ENCODE results near the gene CSNK1A1L.

CSNK1A1L gene

DNA sequence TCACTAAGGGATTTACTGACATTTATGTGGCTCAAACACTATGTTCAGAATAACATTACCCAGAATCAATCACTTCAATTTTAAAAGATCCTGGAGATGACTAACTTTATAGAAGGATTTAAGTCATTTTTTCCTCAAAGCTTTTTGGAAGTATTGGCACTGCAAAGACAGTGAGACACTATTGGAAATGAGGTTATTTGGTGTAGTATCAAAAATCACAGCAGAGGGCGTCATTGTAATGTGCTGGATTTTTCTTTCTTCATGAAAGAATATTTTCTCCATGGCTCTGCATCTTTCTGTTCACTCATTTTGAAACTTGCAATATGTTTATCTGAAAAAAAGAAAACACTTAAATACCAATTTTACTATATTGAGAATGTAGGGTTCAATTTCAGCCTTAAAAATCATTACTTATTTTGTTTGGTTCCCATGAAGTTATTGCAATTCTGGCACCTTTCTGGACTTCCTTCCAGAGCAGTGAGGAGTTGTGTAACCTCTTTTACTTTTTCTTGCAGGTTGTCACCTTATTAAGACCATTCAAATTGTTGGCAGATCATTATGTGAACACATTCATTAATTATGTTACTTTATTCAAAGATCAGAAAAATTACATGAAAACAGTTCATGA lies 3.7 kb upstream of the CSNK1A1L start:
- H3K4me1 ChIP-seq (ENCODE audit: control insufficient read depth, insufficient read depth, low read length): no peaks in the 10 kb centered on the region
- H3K27me3 ChIP-seq (ENCODE audit: control insufficient read depth, insufficient read depth, low read length, poor library complexity, severe bottlenecking): no peaks in the 10 kb centered on the region
- 0 to 4% methylated on average over 1 of the region's 1 CpG for WGBS, 2 experiments
- no peak overlapping the region for H3K27ac ChIP-seq (ENCODE audit: insufficient read depth, low read depth, low read length, poor library complexity, severe bottlenecking)
- H3K9me3 ChIP-seq (ENCODE audit: control insufficient read depth, low read length): no peaks in the 10 kb centered on the region
- H3K4me3 ChIP-seq (ENCODE audit: insufficient read depth, low read depth, low read length): no peak overlapping the region
- H3K36me3 ChIP-seq (ENCODE audit: control insufficient read depth, insufficient read depth, low read length): no peaks in the 10 kb centered on the region

- H3K4me1 ChIP-seq (ENCODE audit: control insufficient read depth, insufficient read depth, low read length): no peaks in the 10 kb centered on the region
- no peaks in the 10 kb centered on the region for H3K27me3 ChIP-seq (ENCODE audit: control insufficient read depth, insufficient read depth, low read length, poor library complexity, severe bottlenecking)
- no peaks in the 10 kb centered on the region for H3K36me3 ChIP-seq (ENCODE audit: control insufficient read depth, insufficient read depth, low read length)
- H3K4me3 ChIP-seq (ENCODE audit: insufficient read depth, low read depth, low read length): no peak overlapping the region
- no peaks in the 10 kb centered on the region for H3K9me3 ChIP-seq (ENCODE audit: control insufficient read depth, low read length)
- no CpG with 5 or more reads among the region's 1 CpG for WGBS, 2 experiments
- no peak overlapping the region for H3K27ac ChIP-seq (ENCODE audit: insufficient read depth, low read depth, low read length, poor library complexity, severe bottlenecking)
Observed at GRCh38 chr13:37107868-37108267, 2.4 kb upstream of the CSNK1A1L start.

GRCh38 chr13:37107456-37107855 lies 2.0 kb upstream of the CSNK1A1L start:
- H3K36me3 ChIP-seq (ENCODE audit: control insufficient read depth, insufficient read depth, low read length): no peaks in the 10 kb centered on the region
- H3K27ac ChIP-seq (ENCODE audit: insufficient read depth, low read depth, low read length, poor library complexity, severe bottlenecking): no peak overlapping the region
- no peaks in the 10 kb centered on the region for H3K4me1 ChIP-seq (ENCODE audit: control insufficient read depth, insufficient read depth, low read length)
- WGBS, 2 experiments: 92 to 94% methylated on average over 4 of the region's 4 CpGs
- H3K27me3 ChIP-seq (ENCODE audit: control insufficient read depth, insufficient read depth, low read length, poor library complexity, severe bottlenecking): no peaks in the 10 kb centered on the region
- H3K9me3 ChIP-seq (ENCODE audit: control insufficient read depth, low read length): no peaks in the 10 kb centered on the region
- H3K4me3 ChIP-seq (ENCODE audit: insufficient read depth, low read depth, low read length): no peak overlapping the region

DNA sequence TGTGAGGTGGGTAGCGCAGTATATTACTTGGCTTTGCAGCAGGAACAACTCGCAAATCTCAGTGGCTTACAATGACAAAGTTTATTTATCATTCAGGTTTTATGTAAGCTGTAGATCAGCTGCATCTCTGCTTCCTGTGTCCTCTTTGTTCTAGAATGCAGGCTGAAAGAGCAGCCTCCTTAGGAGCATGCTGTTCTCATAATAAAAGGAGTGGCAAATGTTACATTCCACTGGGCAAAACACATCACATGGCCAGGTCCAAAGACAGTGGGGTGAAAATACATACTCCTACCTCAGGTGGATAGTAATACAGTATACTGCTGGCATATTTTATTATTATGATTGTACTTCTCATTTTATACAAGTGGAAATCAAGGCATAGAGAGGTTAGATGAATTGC lies 1.2 kb upstream of the CSNK1A1L start:
- no peaks in the 10 kb centered on the region for H3K9me3 ChIP-seq (ENCODE audit: control insufficient read depth, low read length)
- no peak overlapping the region for H3K27ac ChIP-seq (ENCODE audit: insufficient read depth, low read depth, low read length, poor library complexity, severe bottlenecking)
- H3K4me3 ChIP-seq (ENCODE audit: insufficient read depth, low read depth, low read length): no peak overlapping the region
- no peaks in the 10 kb centered on the region for H3K27me3 ChIP-seq (ENCODE audit: control insufficient read depth, insufficient read depth, low read length, poor library complexity, severe bottlenecking)
- 73 to 85% methylated on average over 2 of the region's 2 CpGs for WGBS, 2 experiments
- no peaks in the 10 kb centered on the region for H3K36me3 ChIP-seq (ENCODE audit: control insufficient read depth, insufficient read depth, low read length)
- no peaks in the 10 kb centered on the region for H3K4me1 ChIP-seq (ENCODE audit: control insufficient read depth, insufficient read depth, low read length)

GRCh38 chr13:37102896-37103295 lies 2.6 kb downstream of the CSNK1A1L start:
- WGBS, 2 experiments: 84 to 86% methylated on average over 3 of the region's 4 CpGs
- Histone ChIP-seq H3K4me1 (ENCODE audit: control insufficient read depth, insufficient read depth, low read length) (no peaks in the 10 kb centered on the region), H3K27me3 (ENCODE audit: control insufficient read depth, insufficient read depth, low read length, poor library complexity, severe bottlenecking) (no peaks in the 10 kb centered on the region), H3K9me3 (ENCODE audit: control insufficient read depth, low read length) (no peaks in the 10 kb centered on the region), H3K36me3 (ENCODE audit: control insufficient read depth, insufficient read depth, low read length) (no peaks in the 10 kb centered on the region), H3K27ac (ENCODE audit: insufficient read depth, low read depth, low read length, poor library complexity, severe bottlenecking) (no peak overlapping the region), H3K4me3 (ENCODE audit: insufficient read depth, low read depth, low read length) (no peak overlapping the region)

GRCh38 chr13:37101201-37101600 lies 4.3 kb downstream of the CSNK1A1L start:
- H3K36me3 ChIP-seq (ENCODE audit: control insufficient read depth, insufficient read depth, low read length): no peaks in the 10 kb centered on the region
- no peaks in the 10 kb centered on the region for H3K27me3 ChIP-seq (ENCODE audit: control insufficient read depth, insufficient read depth, low read length, poor library complexity, severe bottlenecking)
- 86 to 91% methylated on average over 1 of the region's 1 CpG for WGBS, 2 experiments

GRCh38 chr13:37100731-37101130 lies 4.7 kb downstream of the CSNK1A1L start:
- Histone ChIP-seq H3K27ac (ENCODE audit: insufficient read depth, low read depth, low read length, poor library complexity, severe bottlenecking) (no peak overlapping the region), H3K27me3 (ENCODE audit: control insufficient read depth, insufficient read depth, low read length, poor library complexity, severe bottlenecking) (no peaks in the 10 kb centered on the region), H3K9me3 (ENCODE audit: control insufficient read depth, low read length) (no peaks in the 10 kb centered on the region), H3K4me1 (ENCODE audit: control insufficient read depth, insufficient read depth, low read length) (no peaks in the 10 kb centered on the region), H3K36me3 (ENCODE audit: control insufficient read depth, insufficient read depth, low read length) (no peaks in the 10 kb centered on the region), H3K4me3 (ENCODE audit: insufficient read depth, low read depth, low read length) (no peak overlapping the region)

More at GRCh38 chr13:37101201-37101600, 4.3 kb downstream of the CSNK1A1L start:
- no peaks in the 10 kb centered on the region for H3K4me1 ChIP-seq (ENCODE audit: control insufficient read depth, insufficient read depth, low read length)
- no peaks in the 10 kb centered on the region for H3K9me3 ChIP-seq (ENCODE audit: control insufficient read depth, low read length)
- no peak overlapping the region for H3K4me3 ChIP-seq (ENCODE audit: insufficient read depth, low read depth, low read length)
- no peak overlapping the region for H3K27ac ChIP-seq (ENCODE audit: insufficient read depth, low read depth, low read length, poor library complexity, severe bottlenecking)

GRCh38 chr13:37097076-37097475 lies 8.4 kb downstream of the CSNK1A1L start:
- H3K4me1 ChIP-seq (ENCODE audit: control insufficient read depth, insufficient read depth, low read length): no peaks in the 10 kb centered on the region
- H3K27ac ChIP-seq (ENCODE audit: insufficient read depth, low read depth, low read length, poor library complexity, severe bottlenecking): no peak overlapping the region
- no peak overlapping the region for H3K4me3 ChIP-seq (ENCODE audit: insufficient read depth, low read depth, low read length)
- WGBS, 2 experiments: 91 to 96% methylated on average over 4 of the region's 4 CpGs
- no peaks in the 10 kb centered on the region for H3K27me3 ChIP-seq (ENCODE audit: control insufficient read depth, insufficient read depth, low read length, poor library complexity, severe bottlenecking)
- no peaks in the 10 kb centered on the region for H3K36me3 ChIP-seq (ENCODE audit: control insufficient read depth, insufficient read depth, low read length)
- no peaks in the 10 kb centered on the region for H3K9me3 ChIP-seq (ENCODE audit: control insufficient read depth, low read length)

GRCh38 chr13:37094840-37095239 lies 10.6 kb downstream of the CSNK1A1L start:
- WGBS, 2 experiments: 92 to 96% methylated on average over 4 of the region's 4 CpGs
- Histone ChIP-seq H3K4me3 (ENCODE audit: insufficient read depth, low read depth, low read length) (no peak overlapping the region), H3K36me3 (ENCODE audit: control insufficient read depth, insufficient read depth, low read length) (no peaks in the 10 kb centered on the region), H3K9me3 (ENCODE audit: control insufficient read depth, low read length) (no peaks in the 10 kb centered on the region), H3K27me3 (ENCODE audit: control insufficient read depth, insufficient read depth, low read length, poor library complexity, severe bottlenecking) (no peaks in the 10 kb centered on the region), H3K27ac (ENCODE audit: insufficient read depth, low read depth, low read length, poor library complexity, severe bottlenecking) (no peak overlapping the region), H3K4me1 (ENCODE audit: control insufficient read depth, insufficient read depth, low read length) (no peaks in the 10 kb centered on the region)

- Histone ChIP-seq H3K27ac (ENCODE audit: insufficient read depth, low read depth, low read length, poor library complexity, severe bottlenecking) (no peak overlapping the region), H3K4me3 (ENCODE audit: insufficient read depth, low read depth, low read length) (no peak overlapping the region)
- 92% methylated on average over 3 of the region's 3 CpGs for WGBS, 2 experiments
Observed at GRCh38 chr13:37094099-37094498, 11.4 kb downstream of the CSNK1A1L start.

DNA sequence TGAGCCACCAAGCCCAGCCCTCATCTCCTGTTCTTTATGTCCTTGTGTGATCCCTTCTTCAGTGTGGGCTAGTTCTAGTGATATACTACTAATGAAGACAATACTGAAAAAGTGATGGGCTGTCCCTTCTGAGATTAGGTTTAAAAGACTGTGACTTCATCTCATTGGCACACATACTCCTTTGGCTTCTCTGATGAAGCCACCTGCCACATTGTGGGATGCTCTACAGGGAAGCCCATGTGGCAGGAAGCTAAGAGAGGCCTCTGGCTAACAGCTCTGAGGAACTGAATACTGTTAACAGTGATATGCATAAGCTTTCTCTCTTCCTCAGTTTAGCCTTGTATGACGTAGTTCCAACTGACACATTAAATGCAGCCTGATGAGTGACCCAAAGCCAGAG lies 13.6 kb downstream of the CSNK1A1L start:
- Histone ChIP-seq H3K27me3 (ENCODE audit: control insufficient read depth, insufficient read depth, low read length, poor library complexity, severe bottlenecking) (no peaks in the 10 kb centered on the region), H3K4me1 (ENCODE audit: control insufficient read depth, insufficient read depth, low read length) (no peaks in the 10 kb centered on the region), H3K36me3 (ENCODE audit: control insufficient read depth, insufficient read depth, low read length) (no peaks in the 10 kb centered on the region), H3K9me3 (ENCODE audit: control insufficient read depth, low read length) (no peaks in the 10 kb centered on the region), H3K27ac (ENCODE audit: insufficient read depth, low read depth, low read length, poor library complexity, severe bottlenecking) (no peak overlapping the region), H3K4me3 (ENCODE audit: insufficient read depth, low read depth, low read length) (no peak overlapping the region)
- 89 to 93% methylated on average over 1 of the region's 1 CpG for WGBS, 2 experiments

More at GRCh38 chr13:37094099-37094498, 11.4 kb downstream of the CSNK1A1L start:
- no peaks in the 10 kb centered on the region for H3K4me1 ChIP-seq (ENCODE audit: control insufficient read depth, insufficient read depth, low read length)
- H3K9me3 ChIP-seq (ENCODE audit: control insufficient read depth, low read length): no peaks in the 10 kb centered on the region
- H3K36me3 ChIP-seq (ENCODE audit: control insufficient read depth, insufficient read depth, low read length): no peaks in the 10 kb centered on the region
- H3K27me3 ChIP-seq (ENCODE audit: control insufficient read depth, insufficient read depth, low read length, poor library complexity, severe bottlenecking): no peaks in the 10 kb centered on the region

Data from ectodermal cell (in vitro differentiated cells).